OCI-LY7 (cell line): Measurements from ENCODE around the gene DUSP12. TPM values are rescaled to one million over a fixed set of nuclear protein-coding genes. Genes with fewer than 3 reads are reported as not detected.

Experiments
- BruUV-seq: library from RNA; stranded (reverse); fragments of 400-500 nt; replicated peaks from 2 replicates; lab custom pipeline; 2021; lab: Mats Ljungman, UMichigan
- CTCF ChIA-PET: fragments of 300-600 bp; sonication (Branson Sonifier 250); formaldehyde crosslinking; loops from one replicate; lab custom pipeline; 2022; ENCODE audit warnings: antibody characterized with exemption; ENCODE audit not compliant: unreplicated experiment; lab: Charles Lee
- POLR2A ChIA-PET: fragments of 300-600 bp; sonication (Branson Sonifier 250); formaldehyde crosslinking; loops from one replicate; lab custom pipeline; 2022; ENCODE audit warnings: antibody characterized with exemption; lab: Charles Lee
- DNase-seq: peaks from one replicate; pipeline ENCODE4 v3.0.0-alpha.2; 2015; ENCODE audit warnings: low spot score
- H2AFZ ChIP-seq: fragments of 200-600 bp; sonication (generic), shearing (Covaris generic); 2 replicates; pipeline ENCODE4 v1.6.1; 2014; ENCODE audit warnings: mild to moderate bottlenecking, antibody characterized with exemption, low read length, moderate library complexity
- H3K27ac ChIP-seq: fragments of 200-600 bp; sonication (generic); 2 replicates; pipeline ENCODE4 v1.5.1; 2014; ENCODE audit warnings: mixed run types, low read depth, mild to moderate bottlenecking, moderate library complexity, low read length, inconsistent platforms; ENCODE audit not compliant: poor library complexity, severe bottlenecking
- H3K36me3 ChIP-seq: fragments of 200-600 bp; sonication (generic); 2 replicates; pipeline ENCODE4 v1.6.1; 2014; ENCODE audit warnings: mild to moderate bottlenecking, antibody characterized with exemption, low read length, moderate library complexity, mixed read lengths; ENCODE audit not compliant: insufficient read depth
- H3K4me1 ChIP-seq: fragments of 200-600 bp; sonication (generic); 2 replicates; pipeline ENCODE4 v1.5.1; 2014; ENCODE audit warnings: mild to moderate bottlenecking, low read length; ENCODE audit not compliant: insufficient read depth, poor library complexity, severe bottlenecking
- H3K4me2 ChIP-seq: fragments of 200-600 bp; sonication (generic); 2 replicates; pipeline ENCODE4 v1.6.1; 2014; ENCODE audit warnings: mild to moderate bottlenecking, low read length
- H3K4me3 ChIP-seq: fragments of 200-600 bp; sonication (generic); 2 replicates; pipeline ENCODE4 v1.5.1; 2014; ENCODE audit warnings: mild to moderate bottlenecking, low read depth, low read length; ENCODE audit not compliant: poor library complexity, severe bottlenecking
- H3K79me2 ChIP-seq: fragments of 200-600 bp; sonication (generic); 2 replicates; pipeline ENCODE4 v1.6.1; 2016; ENCODE audit warnings: low read depth, mild to moderate bottlenecking, low read length, moderate library complexity, mixed read lengths; ENCODE audit not compliant: insufficient read depth
- H3K9me2 ChIP-seq: fragments of 200-600 bp; sonication (generic); 2 replicates; pipeline ENCODE4 v1.6.1; 2016; ENCODE audit warnings: mild to moderate bottlenecking, low read length, mixed read lengths; ENCODE audit not compliant: insufficient read depth
- H3K9me3 ChIP-seq: fragments of 200-600 bp; sonication (generic); 2 replicates; pipeline ENCODE4 v1.6.1; 2014; ENCODE audit warnings: mild to moderate bottlenecking, mixed run types, low read length, mixed read lengths
- H4K20me1 ChIP-seq: fragments of 200-600 bp; sonication (generic); 2 replicates; pipeline ENCODE4 v1.6.1; 2014; ENCODE audit warnings: mild to moderate bottlenecking, antibody characterized with exemption, low read length, moderate library complexity, mixed read lengths; ENCODE audit not compliant: insufficient read depth
- EZH2phosphoT487 ChIP-seq: fragments of 200-600 bp; sonication (generic); IDR thresholded peaks from 2 replicates; pipeline ENCODE4 v1.6.1; 2018; ENCODE audit warnings: low read depth, borderline replicate concordance, mild to moderate bottlenecking, mixed run types, antibody characterized with exemption, low read length, moderate library complexity, mixed read lengths
- intact Hi-C: fragments of 100-400 bp; cut with micrococcal nuclease; formaldehyde crosslinking; loops from one replicate; pipeline ENCODE4 v1.10.0; 2022; ENCODE audit not compliant: unreplicated experiment
- total RNA-seq, 2 experiments: library from RNA; depleted of rRNA in 1 of 2; stranded (reverse); fragments of >200 nt in 1 of 2; shearing (Covaris generic) in 1 of 2; gene quantifications; 2 replicates each; pipeline ENCODE4 v1.2.3, GENCODE V29; 2014 to 2022
- TF ChIP-seq, protein P1 (sequence below): fragments of 200-600 bp; sonication (generic); conservative IDR thresholded peaks from 2 replicates; pipeline ENCODE4 v1.5.1; 2014; ENCODE audit warnings: mild to moderate bottlenecking, antibody characterized with exemption, low read length, moderate library complexity, mixed read lengths

The DUSP12 gene
- total RNA-seq, 2 experiments from 2014 or later: 37.3 to 43.9 TPM

DNA sequence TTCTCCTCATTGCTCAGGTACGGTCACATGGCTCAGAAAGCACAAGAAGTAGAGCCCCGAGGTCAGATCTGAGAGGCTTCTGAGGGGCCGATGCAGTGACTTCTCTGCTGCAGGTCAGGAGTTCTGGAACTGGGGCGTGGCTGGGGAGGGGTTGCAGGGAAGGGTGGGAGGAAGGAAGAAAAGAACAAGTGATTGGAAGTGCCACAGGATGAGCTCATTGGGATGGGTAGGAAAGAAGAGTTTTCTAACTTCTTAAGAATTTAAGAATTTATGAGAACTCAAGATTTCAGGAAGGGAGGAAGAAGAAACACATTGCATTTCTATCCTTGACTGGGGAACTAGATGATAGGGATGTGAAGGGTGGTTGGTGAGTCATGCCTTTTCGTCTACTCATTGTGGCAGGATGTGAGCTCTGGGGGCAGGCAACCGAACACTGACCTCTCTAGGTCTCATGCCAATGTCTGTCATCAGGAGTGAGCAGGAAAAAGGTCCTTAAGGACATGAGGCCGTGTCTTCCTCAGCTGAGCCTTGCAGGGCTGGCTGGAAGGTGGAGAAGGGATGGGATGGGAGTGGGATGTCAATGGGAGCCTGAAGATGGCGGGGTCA lies 27.7 kb upstream of the DUSP12 start:
- peak overlapping the region; percentile 91; the same call in 1 of the 2 replicates for H2AFZ ChIP-seq
- peaks cover 71% of the 10 kb centered on the region for H3K4me1 ChIP-seq
- no peaks in the 10 kb centered on the region for H3K9me2 ChIP-seq
- H3K79me2 ChIP-seq: no peaks in the 10 kb centered on the region
- no peaks in the 10 kb centered on the region for H3K36me3 ChIP-seq
- H4K20me1 ChIP-seq: no peaks in the 10 kb centered on the region
- ChIA-PET POLR2A (interaction anchor here (3.5 kb wide), 1 partner anchor 14 kb away, joined by 20 read pairs; the partner anchor contains the start of gene FCRLA), CTCF (interaction anchor here (0.6 kb wide), 2 partner anchors 11 to 12 kb away, joined by 3 to 4 read pairs; no protein-coding TSS in a partner anchor)
- no peaks in the 10 kb centered on the region for H3K9me3 ChIP-seq
- BruUV-seq: no TSS peak
- no peak overlapping the region for H3K4me3 ChIP-seq
- TF ChIP-seq, protein P1, sequence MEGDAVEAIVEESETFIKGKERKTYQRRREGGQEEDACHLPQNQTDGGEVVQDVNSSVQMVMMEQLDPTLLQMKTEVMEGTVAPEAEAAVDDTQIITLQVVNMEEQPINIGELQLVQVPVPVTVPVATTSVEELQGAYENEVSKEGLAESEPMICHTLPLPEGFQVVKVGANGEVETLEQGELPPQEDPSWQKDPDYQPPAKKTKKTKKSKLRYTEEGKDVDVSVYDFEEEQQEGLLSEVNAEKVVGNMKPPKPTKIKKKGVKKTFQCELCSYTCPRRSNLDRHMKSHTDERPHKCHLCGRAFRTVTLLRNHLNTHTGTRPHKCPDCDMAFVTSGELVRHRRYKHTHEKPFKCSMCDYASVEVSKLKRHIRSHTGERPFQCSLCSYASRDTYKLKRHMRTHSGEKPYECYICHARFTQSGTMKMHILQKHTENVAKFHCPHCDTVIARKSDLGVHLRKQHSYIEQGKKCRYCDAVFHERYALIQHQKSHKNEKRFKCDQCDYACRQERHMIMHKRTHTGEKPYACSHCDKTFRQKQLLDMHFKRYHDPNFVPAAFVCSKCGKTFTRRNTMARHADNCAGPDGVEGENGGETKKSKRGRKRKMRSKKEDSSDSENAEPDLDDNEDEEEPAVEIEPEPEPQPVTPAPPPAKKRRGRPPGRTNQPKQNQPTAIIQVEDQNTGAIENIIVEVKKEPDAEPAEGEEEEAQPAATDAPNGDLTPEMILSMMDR: no peak
- no peak for TF ChIP-seq EZH2phosphoT487
- H3K27ac ChIP-seq: no peak overlapping the region
- peak overlapping the region; percentile 89 for H3K4me2 ChIP-seq
- intact Hi-C loops: no loop called here
- no peak for DNase-seq

DNA sequence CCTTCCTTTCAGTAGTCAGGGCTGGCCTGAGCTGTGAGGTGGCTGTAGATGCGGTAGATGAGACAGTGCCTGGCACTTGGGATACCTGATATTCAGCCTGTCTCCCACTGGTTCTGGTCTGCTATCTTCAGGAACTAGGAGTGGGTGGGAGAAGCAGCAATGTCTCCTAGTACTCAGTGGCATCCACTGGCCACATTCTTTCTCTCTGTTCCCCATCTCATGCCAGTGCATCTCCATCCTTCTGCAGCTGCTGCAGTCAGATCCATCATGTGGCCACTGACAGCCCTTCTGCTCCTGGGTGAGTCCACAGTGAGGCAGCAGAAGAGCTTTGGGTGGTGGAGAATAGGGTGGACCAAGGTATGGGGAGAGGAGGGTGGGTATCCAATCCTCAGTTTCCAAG lies 27.2 kb upstream of the DUSP12 start:
- BruUV-seq: no TSS peak

More for the DNA sequence above, 27.2 kb upstream of the DUSP12 start:
- POLR2A ChIA-PET: interaction anchor here (0.8 to 3.5 kb wide), 2 partner anchors 14 to 17 kb away, joined by 3 to 20 read pairs; partner anchors contain the start of gene FCRLA
- no peaks in the 10 kb centered on the region for H4K20me1 ChIP-seq
- peak overlapping the region; percentile 89; the same call in 1 of the 2 replicates for H3K4me2 ChIP-seq
- H3K79me2 ChIP-seq: no peaks in the 10 kb centered on the region
- no peak for TF ChIP-seq EZH2phosphoT487
- TF ChIP-seq, protein P1: no peak
- DNase-seq: no peak
- no peaks in the 10 kb centered on the region for H3K9me2 ChIP-seq
- CTCF ChIA-PET: interaction anchor here (0.6 kb wide), 1 partner anchor 13 kb away, joined by 4 read pairs; no protein-coding TSS in a partner anchor
- no peak overlapping the region for H2AFZ ChIP-seq
- intact Hi-C loops: no loop called here
- no peak overlapping the region for H3K27ac ChIP-seq
- no peaks in the 10 kb centered on the region for H3K9me3 ChIP-seq
- H3K4me3 ChIP-seq: no peak overlapping the region
- no peaks in the 10 kb centered on the region for H3K36me3 ChIP-seq
- H3K4me1 ChIP-seq: peaks cover 67% of the 10 kb centered on the region
